ENCODE measurements around the gene RPRD2. TPM values are rescaled to one million over a fixed set of nuclear protein-coding genes. Genes with fewer than 3 reads are reported as not detected.

RPRD2 gene
- total RNA-seq, 1 donor from 2014 or later = 17.9 TPM

DNA sequence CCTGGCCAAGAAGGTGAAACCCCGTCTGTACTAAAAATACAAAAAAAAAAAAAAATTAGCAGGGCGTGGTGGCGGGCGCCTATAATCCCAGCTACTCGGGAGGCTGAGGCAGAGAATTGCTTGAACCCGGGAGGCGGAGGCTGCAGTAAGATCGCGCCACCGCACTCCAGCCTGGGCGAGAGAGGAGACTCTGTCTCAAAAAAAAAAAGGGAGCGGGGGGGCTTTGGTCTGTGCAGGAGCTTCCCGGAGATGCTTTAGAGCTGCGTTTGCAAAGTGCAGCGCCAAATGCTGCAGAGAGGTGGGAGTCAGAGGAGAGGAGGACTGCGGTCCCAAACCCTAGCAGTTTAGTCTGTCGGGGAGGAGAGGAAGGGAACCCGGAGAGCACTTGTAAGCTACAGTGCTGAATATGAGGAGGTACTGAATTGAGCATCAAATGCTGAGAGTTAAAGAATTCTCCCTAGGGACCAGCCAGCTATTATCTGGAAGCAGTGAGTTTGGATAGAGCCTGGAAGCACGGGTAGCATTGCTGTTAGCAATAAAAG lies 152.2 kb downstream of the RPRD2 start:
- no peak for ATAC-seq

DNA sequence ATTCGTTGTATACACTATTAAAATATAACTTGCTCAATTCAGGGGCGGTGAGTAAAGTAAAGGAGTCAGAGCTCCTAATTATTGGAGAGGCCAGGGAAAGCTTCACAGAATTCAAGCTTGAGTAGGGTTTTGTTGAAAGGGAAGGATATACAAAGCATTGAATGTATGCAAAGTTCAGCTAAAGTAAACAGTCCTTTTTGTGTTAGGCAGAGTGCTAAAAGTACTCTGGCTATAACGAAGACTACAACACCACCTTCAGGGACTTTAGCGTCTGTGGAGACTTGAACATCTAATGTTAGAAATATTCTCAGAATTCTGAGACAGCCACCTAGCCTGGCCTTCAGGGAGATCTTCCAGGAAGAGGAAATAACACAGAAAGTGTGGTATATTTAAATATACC lies 152.7 kb downstream of the RPRD2 start:
- ATAC-seq = no peak

DNA sequence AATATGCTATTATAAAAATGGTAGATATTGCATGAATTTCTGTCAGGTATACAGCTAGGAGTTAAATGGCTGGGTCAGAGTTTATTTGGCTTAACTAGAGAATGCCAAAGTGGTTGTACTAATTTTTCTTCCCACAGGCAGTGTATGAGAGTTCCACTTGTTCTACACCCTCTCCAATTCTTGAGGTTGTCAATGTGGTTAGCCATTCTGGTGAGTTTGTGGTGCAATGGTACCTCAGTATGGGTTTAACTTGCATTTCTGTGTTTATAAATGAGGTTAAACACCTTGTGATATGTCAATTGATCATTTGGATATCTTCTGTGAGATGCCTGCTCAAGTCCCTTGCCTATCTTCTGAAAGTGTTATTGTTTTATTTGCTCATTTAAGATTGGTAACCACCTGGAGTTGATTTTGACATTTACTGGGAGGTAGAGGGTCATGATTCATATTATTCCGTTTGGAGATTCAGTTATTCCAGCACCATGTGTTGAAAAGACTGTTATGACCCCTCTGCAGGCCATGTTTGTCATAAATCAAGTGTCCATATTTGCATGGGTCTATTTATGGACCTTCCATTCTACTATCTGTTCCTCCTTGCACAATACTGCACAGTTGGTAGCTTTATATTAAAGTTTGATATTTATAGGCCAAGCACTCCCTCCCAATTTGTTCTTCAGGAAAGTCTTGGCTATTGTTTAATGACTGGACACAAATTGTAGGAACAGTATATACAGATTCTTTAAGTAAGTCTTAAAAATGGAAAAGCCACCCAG lies 157.4 kb downstream of the RPRD2 start:
- ATAC-seq = no peak

DNA sequence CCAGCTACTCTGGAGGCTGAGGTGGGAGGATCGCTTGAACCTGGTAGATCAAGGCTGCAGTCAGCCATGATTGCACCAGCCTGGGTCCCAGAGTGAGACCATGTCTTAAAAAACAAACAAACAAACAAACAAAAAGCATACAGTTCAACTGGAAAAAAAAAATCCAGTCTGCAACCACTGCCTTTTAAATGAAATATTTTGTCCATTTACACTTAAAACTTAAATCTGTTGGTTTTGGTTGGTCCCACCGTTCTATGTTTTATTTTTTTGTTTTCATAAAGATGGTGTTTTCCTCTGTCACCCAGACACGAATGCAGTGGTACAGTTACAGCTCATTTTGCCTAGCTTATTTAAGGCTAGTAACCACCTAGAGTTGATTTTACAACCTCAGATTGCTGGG lies 161.4 kb downstream of the RPRD2 start:
- ATAC-seq = no peak

Other genes starting within 250 kb of the RPRD2 start
- 4.1 TPM for gene PLEKHO1, start 214.2 kb upstream of the RPRD2 start, total RNA-seq
- gene ANP32E, start 128.0 kb upstream of the RPRD2 start, total RNA-seq = 15.1 TPM
- gene CA14, start 106.4 kb upstream of the RPRD2 start, total RNA-seq = 0.28 TPM
- 113 TPM for gene APH1A, start 95.1 kb upstream of the RPRD2 start, total RNA-seq
- 4.5 TPM for gene C1orf54, start 91.4 kb upstream of the RPRD2 start, total RNA-seq
- 3.1 TPM for gene CIART, start 81.6 kb upstream of the RPRD2 start, total RNA-seq
- gene MRPS21, start 70.3 kb upstream of the RPRD2 start, total RNA-seq = 64.9 TPM
- gene PRPF3, start 42.6 kb upstream of the RPRD2 start, total RNA-seq = 21.5 TPM
- gene TARS2, start 123.3 kb downstream of the RPRD2 start, total RNA-seq = 20.3 TPM
- 438 TPM for gene ECM1, start 144.0 kb downstream of the RPRD2 start, total RNA-seq
- gene FALEC, start 151.6 kb downstream of the RPRD2 start, total RNA-seq = 1.6 TPM
- 42.9 TPM for gene ADAMTSL4, start 185.3 kb downstream of the RPRD2 start, total RNA-seq
- 169 TPM for gene MCL1, start 215.5 kb downstream of the RPRD2 start, total RNA-seq